ENCODE measurements around the gene PLOD3.

- TF ChIP-seq CTCF (IDR thresholded peaks at IDR 0.05; ENCODE audit: low read depth, low read length), result peak; percentile 28
- TF ChIP-seq POLR2A (IDR thresholded peaks at IDR 0.05; ENCODE audit: extremely low read depth, insufficient read length), result no peak
Measured at GRCh38 chr7:101156277-101156676, 61.1 kb downstream of the PLOD3 start.
